DOHH2 (cell line): Measurements from ENCODE around the gene RBCK1.

Experiments used
- EZH2phosphoT487 ChIP-seq: fragments of 200-600 bp; sonication (generic); IDR thresholded peaks from 2 replicates; pipeline ENCODE4 v1.6.1; 2017; ENCODE audit warnings: borderline replicate concordance, mild to moderate bottlenecking, antibody characterized with exemption, low read length, moderate library complexity, mixed read lengths
- TF ChIP-seq, protein P1 (sequence below): fragments of 200-600 bp; sonication (generic); IDR thresholded peaks from one replicate; pipeline ENCODE4 v1.5.1; 2014; ENCODE audit warnings: antibody characterized with exemption, mild to moderate bottlenecking, low read depth, low read length; ENCODE audit not compliant: poor library complexity, severe bottlenecking

DNA sequence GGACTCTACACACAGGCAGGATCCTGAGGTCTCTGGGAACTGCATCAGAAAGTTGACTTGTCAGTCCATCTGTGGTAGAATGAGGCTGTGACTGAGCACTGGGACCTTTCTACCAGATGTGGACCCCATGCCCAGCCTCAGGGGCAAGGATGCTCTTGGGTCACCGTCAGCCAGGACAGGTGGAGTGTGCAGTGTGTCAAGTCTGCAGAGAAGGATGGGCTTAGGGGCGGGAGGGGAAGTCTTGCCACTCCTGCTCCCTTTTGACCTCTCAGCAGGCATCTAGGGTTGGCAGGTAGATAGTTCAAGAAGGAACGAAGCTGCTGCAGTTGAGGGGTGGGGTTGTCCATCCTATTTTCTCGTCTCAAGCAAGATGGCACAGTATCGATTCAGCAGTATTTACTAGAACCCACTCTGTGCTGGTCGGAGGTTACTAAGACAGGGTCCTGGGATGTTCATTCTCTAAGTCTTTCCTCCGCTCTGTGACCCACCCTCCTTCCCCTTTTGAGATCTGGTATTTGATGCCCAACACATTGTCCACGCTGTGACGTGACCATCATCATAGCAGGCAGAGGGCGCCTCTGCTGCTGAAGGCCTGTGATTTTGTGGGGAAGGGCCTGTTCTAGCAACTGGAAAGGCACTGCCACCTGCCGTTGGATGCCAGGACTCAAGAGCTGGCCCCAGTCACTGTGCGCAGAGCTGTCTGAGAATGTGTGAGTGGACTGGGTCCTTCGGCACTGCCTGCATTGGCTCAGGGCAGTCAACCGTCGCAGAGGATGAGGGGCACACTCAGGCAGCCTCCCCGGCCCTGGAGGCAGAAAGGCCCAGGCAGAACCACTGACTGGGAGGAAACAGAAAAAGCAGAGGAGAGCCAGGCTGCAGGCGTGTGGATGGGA, 23.2 kb downstream of the RBCK1 start:
- TF ChIP-seq, protein P1, sequence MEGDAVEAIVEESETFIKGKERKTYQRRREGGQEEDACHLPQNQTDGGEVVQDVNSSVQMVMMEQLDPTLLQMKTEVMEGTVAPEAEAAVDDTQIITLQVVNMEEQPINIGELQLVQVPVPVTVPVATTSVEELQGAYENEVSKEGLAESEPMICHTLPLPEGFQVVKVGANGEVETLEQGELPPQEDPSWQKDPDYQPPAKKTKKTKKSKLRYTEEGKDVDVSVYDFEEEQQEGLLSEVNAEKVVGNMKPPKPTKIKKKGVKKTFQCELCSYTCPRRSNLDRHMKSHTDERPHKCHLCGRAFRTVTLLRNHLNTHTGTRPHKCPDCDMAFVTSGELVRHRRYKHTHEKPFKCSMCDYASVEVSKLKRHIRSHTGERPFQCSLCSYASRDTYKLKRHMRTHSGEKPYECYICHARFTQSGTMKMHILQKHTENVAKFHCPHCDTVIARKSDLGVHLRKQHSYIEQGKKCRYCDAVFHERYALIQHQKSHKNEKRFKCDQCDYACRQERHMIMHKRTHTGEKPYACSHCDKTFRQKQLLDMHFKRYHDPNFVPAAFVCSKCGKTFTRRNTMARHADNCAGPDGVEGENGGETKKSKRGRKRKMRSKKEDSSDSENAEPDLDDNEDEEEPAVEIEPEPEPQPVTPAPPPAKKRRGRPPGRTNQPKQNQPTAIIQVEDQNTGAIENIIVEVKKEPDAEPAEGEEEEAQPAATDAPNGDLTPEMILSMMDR, result peak; percentile 76
- no peak for TF ChIP-seq EZH2phosphoT487
